Amniotic epithelial cell (primary cell): ENCODE data around the gene PLXNA1.

Source experiments
- DNase-seq: peaks from one replicate; pipeline ENCODE4 v3.0.0-alpha.2; 2010; ENCODE audit warnings: low read depth

The PLXNA1 gene

GRCh38 chr3:126982471-126983175 is at the start of gene PLXNA1:
Gene PLXNA1 (plus strand): TSS chr3:126983115. CDS start chr3:126988594, 5,479 bp downstream.
- DNase-seq = peak; percentile 47

GRCh38 chr3:126934031-126934531 is 48.8 kb upstream of the PLXNA1 start:
- DNase-seq = peak; percentile 78

DNA sequence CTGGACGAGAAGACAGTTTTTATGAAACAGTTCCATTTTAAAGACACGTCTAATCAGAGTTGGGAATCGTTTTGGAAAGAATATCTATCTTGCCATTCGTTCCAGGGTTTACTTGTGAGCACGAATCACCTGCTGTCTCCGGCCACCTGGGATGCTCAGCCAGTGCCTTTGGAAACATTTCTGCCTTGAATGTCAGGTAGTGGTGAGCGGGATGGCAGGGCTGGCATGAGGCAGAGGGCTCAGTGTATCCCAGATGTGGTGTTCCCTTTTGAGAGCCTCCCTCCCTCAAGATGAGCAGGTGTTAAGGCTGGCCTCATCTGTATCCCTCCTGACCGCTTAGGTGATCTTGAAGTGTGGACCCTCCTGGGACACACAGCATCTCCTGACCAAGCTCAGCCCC is 47.9 kb upstream of the PLXNA1 start:
- no peak for DNase-seq

DNA sequence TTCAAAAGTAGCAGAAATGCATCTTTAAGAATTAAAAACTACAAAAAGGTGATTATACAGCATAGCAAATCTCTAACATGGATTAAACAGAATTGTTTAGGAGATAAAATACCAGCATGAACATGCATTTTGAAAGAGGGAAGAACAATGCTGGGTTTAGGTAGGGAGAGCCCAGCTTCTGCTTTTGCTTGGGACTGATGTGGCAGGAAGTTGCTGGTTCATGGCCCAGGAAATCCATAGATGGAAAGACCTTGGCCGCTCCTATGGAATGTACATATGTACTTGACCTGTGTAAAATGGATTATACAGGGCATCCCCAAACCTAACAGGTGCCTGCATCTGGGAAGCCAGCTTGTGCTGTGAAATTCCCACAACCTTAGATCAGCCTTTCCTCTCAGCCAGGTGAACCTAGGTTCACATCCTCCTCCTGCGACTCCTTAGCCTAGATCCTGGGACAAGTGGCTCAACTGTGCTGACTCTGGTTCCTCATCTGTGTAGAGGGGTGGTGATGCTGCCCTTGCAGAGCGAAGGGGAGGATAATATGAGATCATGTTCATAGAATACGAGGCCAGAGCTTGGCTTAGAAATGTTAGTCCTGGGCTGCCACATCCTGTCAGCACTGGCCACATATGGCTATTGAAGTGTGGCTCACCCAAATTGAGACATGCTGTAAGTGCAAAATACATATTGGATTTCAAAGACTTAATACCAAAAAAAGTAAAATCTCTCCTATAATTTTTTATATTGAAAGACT is 47.0 kb upstream of the PLXNA1 start:
- DNase-seq = no peak

- DNase-seq = no peak
These were observed 46.0 kb upstream of the PLXNA1 start for GRCh38 chr3:126936853-126937425.

DNA sequence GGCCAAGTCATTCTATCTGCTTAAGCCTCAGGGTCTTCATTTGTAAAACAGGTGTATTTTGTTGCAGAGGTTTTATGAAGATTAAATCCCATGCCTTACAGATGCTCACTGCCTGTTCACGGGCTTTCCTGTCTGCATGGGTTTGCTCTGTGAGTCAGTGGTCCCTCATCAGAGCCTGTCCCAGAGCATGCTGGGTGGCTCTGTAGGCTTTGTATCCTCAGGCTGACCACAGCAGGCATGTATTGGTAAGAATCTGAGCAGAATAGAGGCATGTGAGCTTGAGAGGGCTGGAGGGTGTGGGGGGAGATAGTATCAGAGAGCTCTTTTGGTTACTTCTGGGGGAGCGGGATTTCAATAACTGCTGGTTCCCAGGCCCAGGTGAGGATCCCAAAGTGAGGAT is 45.4 kb upstream of the PLXNA1 start:
- no peak for DNase-seq

- no peak for DNase-seq
These were observed 44.9 kb upstream of the PLXNA1 start for GRCh38 chr3:126937973-126938372.

DNA sequence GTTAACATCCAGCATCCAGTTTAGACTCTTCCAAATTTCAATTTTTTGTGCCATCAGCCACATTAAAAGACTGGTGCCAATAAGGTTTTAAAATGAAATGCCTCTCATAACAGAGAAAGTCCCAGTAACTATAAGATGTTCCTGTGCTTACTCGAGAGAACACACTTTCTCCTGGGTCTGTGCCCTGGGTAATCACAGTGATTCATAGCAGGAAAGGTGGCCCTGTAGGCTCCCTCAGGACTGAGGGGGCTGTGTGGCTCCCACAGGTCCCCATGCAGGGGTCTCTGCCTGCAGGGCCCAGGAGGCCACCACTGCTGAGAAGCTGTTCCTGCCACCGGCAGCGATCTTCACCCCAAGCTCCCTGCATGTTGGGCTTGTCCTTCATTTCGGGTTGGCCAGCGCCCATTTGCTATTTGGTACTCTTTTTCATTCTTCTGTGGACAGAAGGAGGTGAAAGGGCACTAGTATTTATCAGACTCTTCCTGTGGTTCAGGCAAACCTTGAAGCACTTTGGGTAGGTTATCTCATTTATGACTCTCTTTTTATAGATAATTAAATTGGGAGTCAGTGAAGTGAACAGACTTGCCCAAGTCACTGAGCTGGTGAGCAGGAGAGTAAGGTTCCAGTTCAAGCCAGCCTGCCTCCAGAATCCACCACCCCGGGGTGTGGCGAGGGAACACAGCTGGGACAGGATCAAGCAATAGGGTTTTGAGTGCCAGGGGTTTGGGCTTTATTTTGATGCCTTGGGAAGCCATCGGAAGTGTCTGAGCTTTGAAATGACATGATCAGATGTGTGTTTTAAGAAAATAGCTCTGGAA is 44.2 kb upstream of the PLXNA1 start:
- no peak for DNase-seq

GRCh38 chr3:126939338-126939718 is 43.6 kb upstream of the PLXNA1 start:
- DNase-seq = no peak

- DNase-seq = no peak
These were observed 43.2 kb upstream of the PLXNA1 start for GRCh38 chr3:126939733-126940132.

DNA sequence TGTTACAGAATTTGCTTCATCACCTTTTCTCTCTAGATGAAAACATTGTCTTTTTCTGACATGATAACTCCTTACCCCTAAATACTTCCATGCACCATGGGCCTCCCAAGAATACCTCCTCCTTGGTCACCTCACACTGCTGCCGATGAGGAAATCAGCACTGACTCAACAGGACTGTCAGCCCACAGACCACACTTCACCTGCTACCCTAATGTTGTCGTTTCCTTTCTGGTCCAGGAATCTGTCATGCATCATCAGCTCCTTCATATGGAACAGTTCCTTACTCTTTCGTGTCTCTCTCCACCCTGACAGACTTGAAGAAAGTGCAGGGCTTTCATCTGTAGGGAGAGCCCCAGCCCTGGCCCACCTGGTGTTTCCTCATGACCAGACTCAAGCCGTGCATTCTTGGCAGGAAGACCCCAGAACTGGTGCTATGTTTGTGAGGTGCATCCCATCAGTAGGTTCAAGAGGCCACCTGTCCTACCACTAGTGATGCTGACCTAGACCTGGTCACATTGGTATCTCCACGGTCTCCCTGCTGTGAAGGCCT is 41.1 kb upstream of the PLXNA1 start:
- DNase-seq = peak; percentile 22

- DNase-seq = no peak
These were observed 38.6 kb upstream of the PLXNA1 start for GRCh38 chr3:126944089-126944965.

DNA sequence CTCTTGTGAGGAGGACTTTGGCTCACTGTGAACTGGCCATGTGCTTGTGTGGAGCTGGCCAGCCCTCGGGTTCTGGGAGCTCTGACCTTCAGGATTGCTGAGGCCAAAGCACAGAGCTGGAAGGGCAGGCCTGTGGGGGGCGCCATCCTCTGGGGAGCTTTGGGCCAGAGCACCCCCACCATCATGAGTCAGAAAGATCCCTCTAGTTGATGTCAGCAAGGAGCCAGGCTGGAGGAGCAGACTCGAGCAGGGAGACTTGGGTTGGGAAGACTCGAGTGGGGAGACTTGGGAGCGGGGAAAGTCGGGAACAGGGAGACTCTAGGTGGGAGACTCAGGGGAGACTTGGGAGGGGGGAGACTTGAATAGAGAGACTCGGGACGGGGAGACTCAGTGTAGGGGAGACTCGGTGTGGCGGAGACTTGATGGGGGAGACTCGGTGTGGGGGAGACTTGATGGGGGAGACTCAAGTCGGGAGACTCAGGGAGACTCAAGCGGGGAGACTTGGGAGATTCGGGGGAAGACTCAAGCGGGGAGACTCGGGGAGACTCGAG is 37.7 kb upstream of the PLXNA1 start:
- DNase-seq = no peak

DNA sequence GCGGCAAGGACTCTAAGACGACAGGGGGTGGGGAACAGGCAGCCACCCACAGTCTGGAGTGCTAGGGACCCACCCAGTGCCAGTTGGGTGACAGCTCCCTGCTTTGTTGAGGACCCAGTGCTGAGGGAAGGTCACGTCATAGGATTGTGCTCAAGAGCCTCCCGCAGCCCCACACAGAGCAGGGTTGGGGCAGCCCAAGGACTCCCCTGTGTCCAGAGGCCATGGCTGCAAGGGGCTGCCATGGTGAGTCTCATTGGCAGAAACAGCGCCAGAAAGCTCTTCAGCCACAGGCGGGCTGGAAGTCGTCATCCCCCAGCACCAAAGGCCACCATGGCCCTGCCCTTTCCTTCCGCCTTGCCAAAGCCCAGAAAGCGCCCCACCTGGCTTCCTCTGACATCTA is 37.0 kb upstream of the PLXNA1 start:
- no peak for DNase-seq

- no peak for DNase-seq
These were observed 36.5 kb upstream of the PLXNA1 start for GRCh38 chr3:126946405-126946804.

DNA sequence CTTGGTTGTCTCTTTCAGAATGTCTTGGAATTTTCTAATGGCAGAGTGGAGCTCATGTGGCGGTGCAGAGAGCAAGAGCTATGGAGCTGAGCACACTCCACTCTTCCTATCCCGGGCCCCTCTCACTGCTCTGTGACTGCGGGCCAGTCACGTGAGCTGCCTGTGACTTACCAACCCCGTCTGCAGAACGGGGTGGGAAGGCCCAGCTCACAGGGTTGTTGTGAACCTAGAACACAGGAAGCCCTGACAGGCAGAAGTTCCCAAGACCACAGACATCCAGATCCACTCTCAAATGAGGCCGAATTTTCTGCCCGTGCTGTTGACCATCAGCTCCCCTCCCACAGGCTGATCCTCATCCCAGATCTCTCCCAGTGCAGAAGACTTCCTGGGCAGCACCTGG is 35.5 kb upstream of the PLXNA1 start:
- no peak for DNase-seq

- no peak for DNase-seq
These were observed 33.9 kb upstream of the PLXNA1 start for GRCh38 chr3:126948980-126949535.

- DNase-seq = no peak
These were observed 31.4 kb upstream of the PLXNA1 start for GRCh38 chr3:126951561-126951960.

DNA sequence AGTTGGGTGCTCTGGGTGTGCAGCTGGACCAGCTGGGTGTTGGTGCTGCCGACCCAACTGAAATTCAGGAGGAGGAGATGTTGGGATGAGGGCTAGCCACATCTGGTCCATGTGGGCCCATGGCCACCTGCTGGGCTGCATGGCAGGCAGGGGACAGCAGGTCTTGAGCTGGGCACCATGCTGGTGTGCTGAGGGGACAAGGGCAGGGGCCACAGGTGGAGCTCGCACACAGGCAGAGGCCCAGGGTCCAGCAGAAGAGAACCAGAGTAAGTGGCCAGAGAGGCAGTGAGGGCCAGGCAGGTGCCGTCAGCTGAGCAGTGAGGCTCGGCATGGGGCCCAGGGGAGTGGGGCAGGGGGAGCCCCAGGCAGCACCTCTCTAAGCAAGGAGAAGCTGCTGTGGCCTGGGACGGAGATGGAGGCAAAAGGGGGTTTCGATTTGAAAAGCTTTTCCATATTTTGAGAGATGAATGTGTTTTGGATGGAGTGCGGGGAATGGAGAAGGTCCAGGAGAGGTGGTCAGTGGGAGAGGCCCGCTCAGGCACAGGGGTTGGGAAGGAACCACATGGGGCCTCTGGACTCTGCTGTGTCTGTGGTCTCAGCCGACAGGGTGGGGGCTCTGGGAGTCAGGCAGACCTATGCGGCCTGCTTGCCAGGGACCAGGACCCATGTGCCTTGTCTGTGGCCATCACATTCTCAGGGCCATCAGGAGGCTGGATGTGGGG is 30.5 kb upstream of the PLXNA1 start:
- no peak for DNase-seq
